ENCODE data around the gene TNC.

TNC gene

GRCh38 chr9:115121181-115121580 lies 3.2 kb upstream of the TNC start:
- no peak overlapping the region for H3K4me3 Mint-ChIP-seq

GRCh38 chr9:115118879-115119218 lies 892 bp upstream of the TNC start:
- Mint-ChIP-seq H3K4me1 (peaks cover 6% of the 10 kb centered on the region), H3K27ac (no peak overlapping the region), H3K27me3 (peaks cover 77% of the 10 kb centered on the region), H3K9me3 (no peaks in the 10 kb centered on the region), H3K4me3 (no peak overlapping the region), H3K36me3 (ENCODE audit: low read depth) (no peaks in the 10 kb centered on the region)
- ATAC-seq, result no peak
- DNase-seq, result no peak

More at GRCh38 chr9:115121181-115121580, 3.2 kb upstream of the TNC start:
- ATAC-seq, result no peak
- peaks cover 7% of the 10 kb centered on the region for H3K9me3 Mint-ChIP-seq
- H3K27me3 Mint-ChIP-seq, result peaks cover 60% of the 10 kb centered on the region
- peaks cover 6% of the 10 kb centered on the region for H3K4me1 Mint-ChIP-seq
- no peaks in the 10 kb centered on the region for H3K36me3 Mint-ChIP-seq (ENCODE audit: low read depth)
- no peak overlapping the region for H3K27ac Mint-ChIP-seq
- no peak for DNase-seq

- Mint-ChIP-seq H3K4me3 (no peak overlapping the region), H3K36me3 (ENCODE audit: low read depth) (no peaks in the 10 kb centered on the region), H3K9me3 (no peaks in the 10 kb centered on the region), H3K4me1 (peaks cover 6% of the 10 kb centered on the region), H3K27ac (no peak overlapping the region), H3K27me3 (peaks cover 81% of the 10 kb centered on the region)
- DNase-seq, result no peak
- ATAC-seq, result no peak
Measured at GRCh38 chr9:115116421-115117284, 1.3 kb downstream of the TNC start.

GRCh38 chr9:115115924-115116323 lies 2.0 kb downstream of the TNC start:
- Mint-ChIP-seq H3K9me3 (no peaks in the 10 kb centered on the region), H3K36me3 (ENCODE audit: low read depth) (no peaks in the 10 kb centered on the region), H3K4me1 (peaks cover 6% of the 10 kb centered on the region), H3K27ac (no peak overlapping the region), H3K27me3 (peaks cover 77% of the 10 kb centered on the region), H3K4me3 (no peak overlapping the region)
- DNase-seq (no peak), ATAC-seq (no peak)

- DNase-seq, result no peak
- Mint-ChIP-seq H3K27ac (no peak overlapping the region), H3K36me3 (ENCODE audit: low read depth) (no peaks in the 10 kb centered on the region), H3K4me1 (peaks cover 6% of the 10 kb centered on the region), H3K27me3 (peaks cover 73% of the 10 kb centered on the region), H3K4me3 (no peak overlapping the region), H3K9me3 (no peaks in the 10 kb centered on the region)
- ATAC-seq, result no peak
Measured at GRCh38 chr9:115115117-115115880, 2.7 kb downstream of the TNC start.

GRCh38 chr9:115114546-115114945 lies 3.4 kb downstream of the TNC start:
- peaks cover 6% of the 10 kb centered on the region for H3K4me1 Mint-ChIP-seq

GRCh38 chr9:115114084-115114483 lies 3.9 kb downstream of the TNC start:
- no peak for DNase-seq
- Mint-ChIP-seq H3K36me3 (ENCODE audit: low read depth) (no peaks in the 10 kb centered on the region), H3K27ac (no peak overlapping the region), H3K4me3 (no peak overlapping the region), H3K9me3 (no peaks in the 10 kb centered on the region), H3K27me3 (peaks cover 67% of the 10 kb centered on the region), H3K4me1 (peaks cover 6% of the 10 kb centered on the region)
- ATAC-seq, result no peak

More at GRCh38 chr9:115114546-115114945, 3.4 kb downstream of the TNC start:
- Mint-ChIP-seq H3K27ac (no peak overlapping the region), H3K4me3 (no peak overlapping the region), H3K36me3 (ENCODE audit: low read depth) (no peaks in the 10 kb centered on the region), H3K27me3 (peaks cover 72% of the 10 kb centered on the region), H3K9me3 (no peaks in the 10 kb centered on the region)
- no peak for ATAC-seq
- DNase-seq, result no peak

- Mint-ChIP-seq H3K4me3 (no peak overlapping the region), H3K27ac (no peak overlapping the region), H3K27me3 (peaks cover 45% of the 10 kb centered on the region), H3K9me3 (no peaks in the 10 kb centered on the region), H3K36me3 (ENCODE audit: low read depth) (no peaks in the 10 kb centered on the region), H3K4me1 (peaks cover under 1% of the 10 kb centered on the region)
- DNase-seq (no peak), ATAC-seq (no peak)
Measured at GRCh38 chr9:115111874-115112273, 6.1 kb downstream of the TNC start.

GRCh38 chr9:115109486-115109885 lies 8.5 kb downstream of the TNC start:
- no peaks in the 10 kb centered on the region for H3K36me3 Mint-ChIP-seq (ENCODE audit: low read depth)
- no peak for ATAC-seq
- H3K4me1 Mint-ChIP-seq, result peaks cover 8% of the 10 kb centered on the region
- H3K27me3 Mint-ChIP-seq, result peaks cover 29% of the 10 kb centered on the region
- no peak overlapping the region for H3K27ac Mint-ChIP-seq
- no peaks in the 10 kb centered on the region for H3K9me3 Mint-ChIP-seq
- DNase-seq, result no peak
- no peak overlapping the region for H3K4me3 Mint-ChIP-seq

GRCh38 chr9:115107701-115108100 lies 10.3 kb downstream of the TNC start:
- H3K4me3 Mint-ChIP-seq, result no peak overlapping the region
- no peaks in the 10 kb centered on the region for H3K9me3 Mint-ChIP-seq
- peaks cover 19% of the 10 kb centered on the region for H3K27me3 Mint-ChIP-seq
- no peak for ATAC-seq
- H3K36me3 Mint-ChIP-seq (ENCODE audit: low read depth), result no peaks in the 10 kb centered on the region
- H3K4me1 Mint-ChIP-seq, result peaks cover 8% of the 10 kb centered on the region
- no peak for DNase-seq
- H3K27ac Mint-ChIP-seq, result no peak overlapping the region

- ATAC-seq (no peak), DNase-seq (no peak)
- no peak overlapping the region for H3K27ac Mint-ChIP-seq
- peaks cover 17% of the 10 kb centered on the region for H3K27me3 Mint-ChIP-seq
- H3K4me1 Mint-ChIP-seq, result peaks cover 8% of the 10 kb centered on the region
- no peaks in the 10 kb centered on the region for H3K9me3 Mint-ChIP-seq
- no peaks in the 10 kb centered on the region for H3K36me3 Mint-ChIP-seq (ENCODE audit: low read depth)
- no peak overlapping the region for H3K4me3 Mint-ChIP-seq
Measured at GRCh38 chr9:115106642-115107041, 11.3 kb downstream of the TNC start.

- ATAC-seq, result no peak
- peaks cover 16% of the 10 kb centered on the region for H3K27me3 Mint-ChIP-seq
Measured at GRCh38 chr9:115106001-115106400, 12.0 kb downstream of the TNC start.

GRCh38 chr9:115104908-115105307 lies 13.0 kb downstream of the TNC start:
- H3K27me3 Mint-ChIP-seq, result peaks cover 11% of the 10 kb centered on the region
- ATAC-seq, result no peak
- peaks cover 8% of the 10 kb centered on the region for H3K4me1 Mint-ChIP-seq
- H3K36me3 Mint-ChIP-seq (ENCODE audit: low read depth), result no peaks in the 10 kb centered on the region
- no peak for DNase-seq
- no peaks in the 10 kb centered on the region for H3K9me3 Mint-ChIP-seq
- no peak overlapping the region for H3K4me3 Mint-ChIP-seq
- H3K27ac Mint-ChIP-seq, result no peak overlapping the region

More at GRCh38 chr9:115106001-115106400, 12.0 kb downstream of the TNC start:
- H3K9me3 Mint-ChIP-seq, result no peaks in the 10 kb centered on the region
- H3K4me1 Mint-ChIP-seq, result peaks cover 8% of the 10 kb centered on the region
- H3K36me3 Mint-ChIP-seq (ENCODE audit: low read depth), result no peaks in the 10 kb centered on the region
- no peak overlapping the region for H3K4me3 Mint-ChIP-seq
- no peak overlapping the region for H3K27ac Mint-ChIP-seq
- no peak for DNase-seq

- no peak for ATAC-seq
Measured at GRCh38 chr9:115103746-115104477, 14.0 kb downstream of the TNC start.

More at GRCh38 chr9:115103746-115104477, 14.0 kb downstream of the TNC start:
- Mint-ChIP-seq H3K9me3 (no peaks in the 10 kb centered on the region), H3K4me3 (no peak overlapping the region), H3K36me3 (ENCODE audit: low read depth) (no peaks in the 10 kb centered on the region), H3K4me1 (peaks cover 8% of the 10 kb centered on the region), H3K27ac (no peak overlapping the region), H3K27me3 (peaks cover 16% of the 10 kb centered on the region)
- no peak for DNase-seq

Data from activated naive CD8-positive, alpha-beta T cell treated with anti-CD3 and anti-CD28 coated beads, Interleukin-2, amount 50 U/mL, for 24 hours (primary cell).